Epithelial cell of umbilical artery (primary cell): Measurements from ENCODE around the gene B9D2. TPM values are rescaled to one million over a fixed set of nuclear protein-coding genes. Genes with fewer than 3 reads are reported as not detected.

Source experiments
- total RNA-seq: library from RNA; depleted of rRNA; stranded (reverse); fragments of >200 nt; gene quantifications from 2 replicates; pipeline ENCODE4 v1.2.3, GENCODE V29; 2014

The B9D2 gene, protein sequence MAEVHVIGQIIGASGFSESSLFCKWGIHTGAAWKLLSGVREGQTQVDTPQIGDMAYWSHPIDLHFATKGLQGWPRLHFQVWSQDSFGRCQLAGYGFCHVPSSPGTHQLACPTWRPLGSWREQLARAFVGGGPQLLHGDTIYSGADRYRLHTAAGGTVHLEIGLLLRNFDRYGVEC
- 8.8 and 10.1 TPM in 2 replicates for total RNA-seq

DNA sequence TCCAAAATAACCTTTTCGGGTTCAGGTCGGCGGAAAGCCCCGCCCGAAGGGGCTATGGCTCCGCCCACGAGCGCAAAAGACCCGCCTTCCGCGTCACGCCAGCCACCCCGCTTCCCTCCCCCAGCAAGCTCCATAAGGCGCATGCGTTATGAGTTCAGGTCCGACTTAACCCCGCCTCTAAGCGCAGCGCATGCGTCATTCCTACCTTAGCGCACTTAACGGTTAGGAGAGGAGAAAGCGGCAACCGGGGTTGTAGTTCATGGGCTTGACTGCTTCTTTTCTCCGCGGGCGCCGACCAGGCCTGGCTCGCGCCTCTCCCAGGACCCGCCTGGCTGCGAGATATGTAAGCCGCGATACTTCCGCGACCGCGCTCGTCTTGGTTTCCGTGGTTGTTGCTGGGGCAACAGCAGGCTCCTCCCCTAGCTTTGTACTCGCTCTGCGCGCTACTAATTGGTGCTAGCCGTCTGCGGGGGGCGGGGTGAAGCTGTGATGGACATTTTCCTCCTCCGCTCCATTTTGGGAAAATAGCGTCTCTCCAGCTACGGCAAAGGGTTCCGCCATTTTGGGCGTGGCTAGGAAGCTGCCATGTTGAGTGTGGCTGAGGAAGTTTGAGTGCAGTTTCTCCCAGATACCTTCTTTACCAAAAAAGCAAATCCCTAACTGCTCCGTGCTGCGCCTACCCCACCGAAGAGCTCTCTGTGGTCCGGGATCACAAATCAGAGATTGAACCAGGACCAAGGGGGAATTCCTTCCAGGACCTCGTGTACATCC, at the start of gene B9D2:
TSS of gene B9D2 (minus strand) at position 397 of the 771 bp plus-strand sequence. CDS start 630 bp downstream, outside the sequence.

DNA sequence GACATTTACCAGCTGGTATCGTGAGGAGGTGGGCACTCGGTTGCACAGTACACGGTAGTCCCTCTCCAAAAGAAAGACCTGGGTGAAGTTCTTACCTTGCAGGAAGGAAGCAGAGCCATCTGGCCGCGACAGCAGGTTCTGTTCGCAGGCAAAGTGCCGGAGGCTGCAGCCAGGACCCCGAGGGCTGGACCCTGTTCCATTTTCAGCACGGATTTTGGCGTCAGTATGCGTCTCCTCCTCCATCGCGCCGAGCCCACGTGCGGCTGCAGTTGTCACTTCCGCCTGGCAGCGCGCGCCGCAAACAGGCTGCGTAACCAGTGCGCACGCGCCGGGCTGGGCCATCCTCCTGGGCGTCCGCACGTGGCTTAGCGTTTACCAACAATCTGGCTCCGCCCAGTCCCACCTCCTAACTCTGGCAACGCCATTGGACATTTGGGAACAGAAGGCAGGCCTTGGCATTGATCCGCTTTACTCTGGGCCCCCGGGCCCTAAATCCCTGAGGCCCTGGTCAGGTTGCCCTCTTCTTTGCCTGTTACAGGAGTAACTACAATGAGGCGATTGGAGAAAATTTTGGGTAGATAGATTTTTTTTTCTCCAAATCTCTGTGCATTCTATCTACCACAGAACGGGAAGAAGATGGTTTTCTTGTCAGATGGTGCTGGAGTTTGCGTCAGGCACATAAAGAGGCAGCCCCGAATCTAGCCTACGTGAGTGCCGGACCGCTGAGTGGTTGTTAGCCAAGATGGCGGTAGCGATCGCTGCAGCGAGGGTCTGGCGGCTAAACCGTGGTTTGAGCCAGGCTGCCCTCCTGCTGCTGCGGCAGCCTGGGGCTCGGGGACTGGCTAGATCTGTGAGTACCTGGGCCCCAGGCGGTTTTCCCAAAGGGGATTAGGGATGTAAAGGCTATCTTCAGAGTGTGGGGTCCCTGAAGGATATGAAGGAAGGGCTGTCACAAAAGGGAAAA, 33.4 kb upstream of the B9D2 start, which contains the start of the genes BCKDHA and EXOSC5:
TSS of gene BCKDHA (plus strand) at position 733 of the 964 bp plus-strand sequence. CDS start at position 743, 10 bp downstream.
TSS of gene EXOSC5 (minus strand) at position 274 of the 964 bp plus-strand sequence. CDS start at position 243, 31 bp downstream.

DNA sequence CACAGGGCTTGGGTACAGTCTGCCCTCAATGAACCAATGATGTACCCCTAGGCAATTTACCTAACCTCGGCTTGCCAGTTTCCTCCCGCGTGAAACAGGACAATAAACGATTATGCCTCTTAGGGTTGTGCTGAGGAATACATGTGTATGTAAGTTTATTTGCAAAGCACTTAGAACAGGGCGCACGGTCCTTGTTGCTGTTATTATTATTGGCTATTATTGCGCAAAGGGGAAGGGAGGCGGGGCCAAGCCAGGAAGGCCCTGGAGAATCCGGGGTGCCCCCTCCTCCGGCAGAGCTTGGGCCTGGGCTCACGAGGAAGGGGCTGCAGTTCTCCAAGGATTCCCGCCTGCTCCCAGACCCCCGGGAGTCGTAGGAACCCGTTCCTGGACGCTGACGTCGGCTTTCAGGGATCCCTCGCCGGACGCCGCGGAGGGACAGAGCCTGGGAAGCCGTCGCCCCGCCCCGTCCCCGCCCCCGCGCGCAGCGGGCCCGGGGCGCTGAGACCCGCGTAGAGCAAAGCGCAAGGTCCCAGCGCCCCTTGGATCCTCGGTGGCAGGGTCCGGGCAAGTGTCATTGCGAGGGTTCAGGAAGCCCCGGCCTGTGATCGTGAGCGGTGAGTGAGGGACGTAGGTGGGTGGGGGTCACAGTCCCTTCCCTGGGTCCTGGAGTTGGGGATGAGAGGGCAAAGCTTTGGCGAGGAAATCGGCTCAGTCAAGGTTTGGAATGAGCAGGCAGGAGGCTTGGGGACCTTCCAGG, 12.5 kb upstream of the B9D2 start, which contains the start of gene TMEM91:
TSS of gene TMEM91 (plus strand) at position 293 of the 757 bp plus-strand sequence. CDS start 1,777 bp downstream, outside the sequence.

DNA sequence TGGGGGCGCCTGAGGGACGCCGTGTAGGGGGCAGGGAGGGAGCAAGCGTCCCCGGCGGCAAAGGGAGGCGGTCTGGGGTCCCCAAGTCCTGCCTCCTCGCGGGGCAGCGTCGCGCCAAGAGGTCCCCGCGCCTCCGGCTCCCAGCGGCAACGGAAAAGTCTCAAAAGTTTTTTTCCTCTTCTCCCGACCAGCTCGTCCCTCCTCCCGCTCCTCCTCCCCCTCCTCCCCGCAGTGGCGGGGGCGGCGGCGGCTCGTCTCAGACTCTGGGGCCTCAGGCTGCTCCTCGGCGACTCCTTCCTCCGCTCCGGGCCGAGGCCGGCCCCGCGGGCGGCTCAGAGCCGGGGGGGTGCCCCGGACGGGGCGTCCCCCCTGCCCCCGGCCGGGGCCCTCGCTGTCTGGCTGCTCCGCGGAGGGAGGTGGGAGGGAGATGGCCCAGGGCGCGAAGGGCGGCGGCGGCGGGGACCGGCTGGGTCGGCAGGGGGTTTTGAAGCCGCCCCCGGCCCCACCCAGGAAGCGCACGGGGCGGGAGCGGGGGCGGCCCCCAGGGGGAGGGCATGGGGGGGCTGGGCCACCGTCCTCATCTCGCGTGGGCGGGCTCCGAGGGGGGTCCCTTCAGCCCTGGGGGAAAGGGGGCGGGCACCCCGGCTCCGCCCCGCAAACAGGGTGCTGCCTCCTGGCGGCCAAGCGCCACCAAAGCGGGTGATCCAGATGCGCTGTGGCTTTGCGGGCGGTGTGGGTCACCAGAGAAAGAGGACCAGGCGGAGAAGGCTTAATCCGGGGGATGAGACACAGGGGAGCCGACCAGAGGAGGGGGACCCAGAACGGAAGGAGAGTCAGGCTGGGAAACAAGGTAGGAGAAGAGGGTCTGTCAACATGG, 10.2 kb downstream of the B9D2 start, which contains the start of gene TGFB1:
TSS of gene TGFB1 (minus strand) at position 457 of the 877 bp plus-strand sequence. CDS start 878 bp downstream, outside the sequence.

DNA sequence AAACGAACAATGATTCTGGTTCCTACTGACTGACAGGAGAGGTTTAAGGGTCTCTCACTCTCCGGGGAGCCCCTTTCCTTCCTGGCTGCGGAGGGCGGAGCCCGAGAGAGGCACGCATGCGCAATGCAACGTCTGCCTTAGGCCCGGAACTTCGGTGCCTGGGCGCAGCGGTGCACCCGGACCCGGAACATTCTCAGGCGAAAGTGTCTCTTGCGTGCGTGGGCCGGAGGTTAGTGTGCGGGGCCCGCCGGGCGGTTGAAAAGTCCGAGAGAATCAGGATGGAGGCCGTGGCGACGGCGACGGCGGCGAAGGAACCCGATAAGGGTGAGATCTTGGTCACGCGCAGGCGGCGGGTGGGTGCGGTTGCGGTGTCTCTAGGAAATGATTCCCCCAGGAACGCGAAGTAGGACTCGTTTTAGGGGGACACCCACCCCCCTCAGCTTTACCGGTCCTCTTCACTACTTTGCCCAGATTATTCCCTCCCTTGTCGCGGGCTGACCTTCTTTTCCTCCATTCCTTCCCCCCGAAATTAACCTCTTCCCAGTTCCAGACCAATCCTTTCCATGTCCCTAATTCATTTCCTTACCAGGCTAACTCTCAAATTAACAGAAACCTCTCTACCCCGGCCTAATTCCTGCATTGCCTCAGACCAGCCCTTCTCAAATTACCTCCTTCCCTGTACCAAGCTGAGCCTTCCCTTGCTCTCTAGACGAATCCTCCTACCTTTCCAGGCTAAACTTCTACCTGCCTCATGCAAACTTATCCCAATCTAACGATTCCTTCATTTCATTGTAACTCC, 53.7 kb downstream of the B9D2 start, which contains the start of gene CCDC97:
TSS of gene CCDC97 (plus strand) at position 140 of the 799 bp plus-strand sequence. CDS start at position 279, 139 bp downstream.

Other genes with a start within 250 kb of the B9D2 start
- gene CYP2F1, start 249.7 kb downstream of the B9D2 start, total RNA-seq, result not detected in 2 replicates
- not detected in 2 replicates for gene CYP2S1, start 170.9 kb downstream of the B9D2 start, total RNA-seq
- gene AXL, start 144.9 kb downstream of the B9D2 start, total RNA-seq, result 76.3 and 92.6 TPM in 2 replicates
- gene HNRNPUL1, start 99.8 kb downstream of the B9D2 start, total RNA-seq, result 45.9 and 54.9 TPM in 2 replicates
- 5.5 TPM in 2 replicates for gene CCDC97, start 54.0 kb downstream of the B9D2 start, total RNA-seq
- gene TGFB1, start 10.2 kb downstream of the B9D2 start, total RNA-seq, result 16.4 and 41.6 TPM in 2 replicates
- gene TMEM91, start 12.4 kb upstream of the B9D2 start, total RNA-seq, result 5.3 and 8.4 TPM in 2 replicates
- gene EXOSC5, start 33.2 kb upstream of the B9D2 start, total RNA-seq, result 20.7 and 25.7 TPM in 2 replicates
- 37.8 and 56.5 TPM in 2 replicates for gene BCKDHA, start 33.7 kb upstream of the B9D2 start, total RNA-seq
- 2.6 and 4.4 TPM in 2 replicates for gene B3GNT8, start 63.2 kb upstream of the B9D2 start, total RNA-seq
- gene DMAC2, start 75.8 kb upstream of the B9D2 start, total RNA-seq, result 45.9 and 59.8 TPM in 2 replicates
- not detected in 2 replicates for gene ERICH4, start 79.0 kb upstream of the B9D2 start, total RNA-seq
- 0.32 TPM in 1 of 2 replicates, not detected in the other for gene CEACAM21, start 212.0 kb upstream of the B9D2 start, total RNA-seq